Lower leg skin (tissue), 4 donors: ENCODE results near the gene MORC4. TPM values are rescaled to one million over a fixed set of nuclear protein-coding genes. Genes with fewer than 3 reads are reported as not detected.

Experiments
- DNase-seq, 2 donors: peaks; one replicate each; pipeline ENCODE4 v3.0.0-alpha.2; 2019; ENCODE audit warnings: low spot score in 2 of 2
- H3K4me3 ChIP-seq: fragments of 200-600 bp; sonication (generic); 2 replicates; pipeline ENCODE4 v1.5.1; 2017; ENCODE audit warnings: mild to moderate bottlenecking, low read depth; ENCODE audit not compliant: poor library complexity, severe bottlenecking
- CTCF ChIP-seq, 3 donors: fragments of 450-650 bp; IDR thresholded peaks; one replicate each; pipeline ENCODE4 v1.5.1; 2016; ENCODE audit warnings: antibody characterized with exemption in 3 of 3, mild to moderate bottlenecking in 3 of 3, moderate library complexity in 2 of 3
- POLR2A ChIP-seq, 2 donors: fragments of 450-650 bp; IDR thresholded peaks; one replicate each; pipeline ENCODE4 v1.6.1; 2016 to 2017; ENCODE audit warnings: antibody characterized with exemption in 2 of 2, mild to moderate bottlenecking in 1 of 2, moderate library complexity in 1 of 2
- WGBS, 2 donors: methylation state at CpG; one replicate each; pipeline ENCODE4 v1.1.5; 2018; 5-methylcytosine and 5-hydroxymethylcytosine counted together
- intact Hi-C: fragments of 100-400 bp; cut with DNase I; formaldehyde crosslinking; loops from one replicate; pipeline ENCODE4 v1.15.0; 2023; ENCODE audit warnings: low total_unique reads
- total RNA-seq, 4 donors: library from RNA; depleted of rRNA; stranded (reverse); fragments of >200 nt; gene quantifications; one replicate each; pipeline ENCODE4 v1.1.0, GENCODE V29; 2016

Gene MORC4
- total RNA-seq, 4 donors from 2014 or later, result 19.9 to 27.3 (median 23.7) TPM

GRCh38 chrX:106959901-106960300 lies 40.1 kb downstream of the MORC4 start:
- WGBS, 2 donors, result 68 to 75% methylated on average over 2 of the region's 2 CpGs
- H3K4me3 ChIP-seq, result no peak overlapping the region
- intact Hi-C loops, result no loop called here
- TF ChIP-seq CTCF (IDR thresholded peaks at IDR 0.05) (no peak), POLR2A (IDR thresholded peaks at IDR 0.05) (no peak)
- DNase-seq, result no peak

GRCh38 chrX:106957856-106958255 lies 42.2 kb downstream of the MORC4 start:
- H3K4me3 ChIP-seq, result no peak overlapping the region
- TF ChIP-seq CTCF (IDR thresholded peaks at IDR 0.05) (no peak), POLR2A (IDR thresholded peaks at IDR 0.05) (no peak)
- 50 to 65% methylated on average over 1 of the region's 1 CpG for WGBS, 2 donors
- intact Hi-C loops, result no loop called here
- DNase-seq, result no peak

- H3K4me3 ChIP-seq, result no peak overlapping the region
- 33 to 63% methylated on average over 1 of the region's 1 CpG for WGBS, 2 donors
- no peak for DNase-seq
- intact Hi-C loops, result no loop called here
- TF ChIP-seq CTCF (IDR thresholded peaks at IDR 0.05) (no peak), POLR2A (IDR thresholded peaks at IDR 0.05) (no peak)
Measured at GRCh38 chrX:106955004-106955772, 44.8 kb downstream of the MORC4 start.

GRCh38 chrX:106954041-106954440 lies 46.0 kb downstream of the MORC4 start:
- TF ChIP-seq POLR2A (IDR thresholded peaks at IDR 0.05) (no peak), CTCF (IDR thresholded peaks at IDR 0.05) (no peak)
- intact Hi-C loops, result no loop called here
- DNase-seq, result no peak
- no peak overlapping the region for H3K4me3 ChIP-seq
- WGBS, 2 donors, result 91 to 93% methylated on average over 4 of the region's 4 CpGs

- intact Hi-C loops, result no loop called here
- TF ChIP-seq CTCF (IDR thresholded peaks at IDR 0.05) (no peak), POLR2A (IDR thresholded peaks at IDR 0.05) (no peak)
- WGBS, 2 donors, result 41 to 45% methylated on average over 1 of the region's 1 CpG
Measured at GRCh38 chrX:106952988-106953387, 47.0 kb downstream of the MORC4 start.

GRCh38 chrX:106952538-106952937 lies 47.5 kb downstream of the MORC4 start:
- no peak for DNase-seq
- 70 to 90% methylated on average over 2 of the region's 2 CpGs for WGBS, 2 donors
- TF ChIP-seq POLR2A (IDR thresholded peaks at IDR 0.05) (no peak), CTCF (IDR thresholded peaks at IDR 0.05) (no peak)
- H3K4me3 ChIP-seq, result no peak overlapping the region
- intact Hi-C loops, result no loop called here

More at GRCh38 chrX:106952988-106953387, 47.0 kb downstream of the MORC4 start:
- DNase-seq, result no peak
- H3K4me3 ChIP-seq, result no peak overlapping the region
